GM18505 (cell line): ENCODE results near the gene MYBBP1A.

Experiments used
- ATAC-seq: cut with Tn5 transposase; IDR thresholded peaks from one replicate; pipeline ENCODE4 v1.9.1; 2021; ENCODE audit not compliant: unreplicated experiment
- POLR2A ChIP-seq: IDR thresholded peaks from 4 replicates; pipeline ENCODE4 v1.6.1; 2011; ENCODE audit warnings: borderline replicate concordance; ENCODE audit not compliant: insufficient read depth, insufficient read length; ENCODE audit errors: extremely low read depth

Gene MYBBP1A

DNA sequence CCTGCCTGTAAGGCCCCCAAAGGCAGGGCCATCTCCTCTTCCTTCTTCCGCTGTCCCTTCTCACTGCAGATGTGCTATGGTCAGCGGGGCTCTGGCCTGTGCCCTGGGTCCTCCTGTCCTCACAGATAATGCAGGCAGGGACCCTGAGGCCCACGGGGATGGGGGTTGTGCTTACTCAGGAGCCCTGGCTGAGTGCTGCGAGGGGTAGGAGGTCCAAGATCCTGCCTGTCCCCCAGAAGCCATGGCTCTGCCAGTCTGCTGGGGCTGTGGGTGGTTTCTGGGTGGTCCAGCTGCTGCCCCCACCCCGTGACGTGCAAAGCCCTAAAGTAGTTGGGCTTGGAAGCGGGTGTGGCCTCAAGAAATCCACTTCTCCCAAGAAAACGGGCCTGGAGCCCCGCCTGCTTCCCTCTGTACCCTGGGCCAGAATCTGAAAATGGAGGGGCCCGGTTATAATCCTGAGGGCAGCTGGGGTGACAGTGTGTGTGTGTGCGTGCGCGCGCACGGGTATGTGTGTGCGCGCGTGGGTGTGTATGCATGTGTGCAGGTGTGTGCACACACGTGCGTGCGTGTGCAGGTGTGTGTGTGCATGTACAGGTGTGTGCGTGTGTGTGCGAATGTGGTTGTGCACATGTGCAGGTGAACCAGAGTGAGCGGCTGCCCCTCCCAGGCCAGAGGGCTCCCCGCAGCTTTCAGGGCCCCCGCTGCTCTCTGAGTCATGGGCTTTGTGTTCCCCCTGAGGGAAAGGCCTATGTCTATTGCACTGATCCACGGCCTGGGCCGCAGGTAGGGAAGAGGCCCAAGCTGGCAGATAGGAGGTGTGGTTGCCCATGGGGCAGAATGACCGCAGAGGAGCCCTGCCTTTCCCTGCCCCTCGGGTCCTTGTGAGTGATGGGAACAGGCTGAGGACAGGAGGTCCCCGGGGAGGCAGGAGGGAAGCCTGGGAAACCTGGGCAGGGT lies 42.8 kb downstream of the MYBBP1A start:
- TF ChIP-seq POLR2A: no peak
- no peak for ATAC-seq

DNA sequence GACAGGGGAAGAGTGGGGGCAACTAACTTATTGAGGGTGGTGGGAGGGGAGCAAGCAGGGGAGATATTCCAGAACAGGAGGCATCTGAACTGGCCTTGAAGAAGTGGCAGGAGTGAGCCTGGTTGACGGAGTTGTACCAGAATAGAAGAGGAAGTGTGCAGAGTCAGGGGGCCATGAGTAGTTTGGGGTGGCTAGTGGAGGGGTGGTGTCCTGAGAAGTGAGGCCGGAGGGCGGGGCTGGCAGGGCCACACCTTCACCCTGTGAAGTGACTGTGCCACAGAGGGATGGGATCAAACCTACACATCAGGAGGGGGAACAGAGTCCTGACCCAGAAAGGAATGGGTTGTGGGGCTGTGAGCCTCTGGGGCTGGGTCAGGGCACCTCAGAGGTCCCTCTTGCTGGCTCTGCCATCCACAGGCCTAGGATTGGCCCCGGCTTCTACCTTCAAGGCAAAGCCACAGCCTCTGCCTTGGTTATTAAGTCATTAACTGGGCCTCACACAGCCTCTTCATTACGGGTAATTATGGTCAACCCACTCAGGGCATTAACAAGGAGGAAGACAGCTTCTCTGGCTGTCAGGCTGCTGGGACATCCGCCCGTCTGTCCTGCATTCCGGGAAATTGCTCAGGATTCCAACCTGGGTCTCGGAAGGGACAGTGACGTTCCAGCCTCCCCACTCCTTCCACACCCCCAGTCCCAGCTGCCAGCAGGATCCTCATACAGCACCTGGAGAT lies 43.8 kb downstream of the MYBBP1A start:
- TF ChIP-seq POLR2A: no peak
- ATAC-seq: no peak

DNA sequence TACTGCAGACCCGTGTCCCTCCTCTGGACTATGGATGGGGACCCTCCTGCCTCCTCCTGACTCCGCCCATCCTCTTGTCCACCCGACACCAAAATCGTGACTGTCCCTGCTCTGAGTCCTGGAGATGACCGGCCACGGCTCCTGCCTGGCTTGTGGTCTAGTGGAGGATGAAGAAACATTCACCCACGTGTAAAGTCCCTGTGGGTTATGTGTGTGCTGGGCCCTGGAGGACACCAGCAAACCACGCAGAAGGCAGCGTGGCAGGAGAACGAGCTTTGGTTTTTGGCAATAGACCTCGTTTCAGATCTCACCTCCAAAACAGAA lies 44.6 kb downstream of the MYBBP1A start:
- ATAC-seq: no peak
- TF ChIP-seq POLR2A: no peak

DNA sequence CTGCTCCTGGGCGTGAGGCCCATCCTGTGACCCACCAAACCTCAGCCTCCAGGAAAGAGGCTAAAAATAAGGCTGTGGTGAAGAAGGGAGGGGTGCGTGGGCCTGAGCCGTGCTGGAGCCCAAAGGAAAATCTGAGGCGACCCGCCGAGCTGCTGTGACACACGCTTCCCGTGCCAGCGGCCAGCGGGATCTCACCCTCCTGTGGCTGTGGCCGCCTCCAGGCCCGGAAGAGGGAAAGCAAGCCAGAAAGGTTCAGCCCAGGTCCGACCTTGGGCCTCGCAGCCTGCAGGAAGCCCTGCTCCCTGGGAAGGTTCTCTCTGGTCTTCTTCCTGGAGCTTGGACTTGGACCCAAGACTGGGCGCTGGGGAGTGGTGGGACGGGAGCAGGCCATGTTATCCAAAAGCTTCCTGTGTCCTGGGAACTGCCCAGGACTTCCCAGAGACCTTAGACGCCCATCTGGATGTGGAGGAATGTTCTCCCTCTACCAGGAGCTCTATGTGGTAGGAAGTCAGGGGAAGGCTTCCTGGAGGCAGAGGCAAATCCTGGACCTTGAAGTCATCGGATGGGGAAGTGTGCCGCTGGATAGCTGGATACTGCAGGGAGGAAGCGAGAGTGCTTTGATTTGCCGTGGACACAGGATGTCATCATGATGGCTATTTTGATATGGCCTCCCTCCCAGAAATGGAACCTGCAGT lies 45.1 kb downstream of the MYBBP1A start:
- no peak for TF ChIP-seq POLR2A
- ATAC-seq: no peak

DNA sequence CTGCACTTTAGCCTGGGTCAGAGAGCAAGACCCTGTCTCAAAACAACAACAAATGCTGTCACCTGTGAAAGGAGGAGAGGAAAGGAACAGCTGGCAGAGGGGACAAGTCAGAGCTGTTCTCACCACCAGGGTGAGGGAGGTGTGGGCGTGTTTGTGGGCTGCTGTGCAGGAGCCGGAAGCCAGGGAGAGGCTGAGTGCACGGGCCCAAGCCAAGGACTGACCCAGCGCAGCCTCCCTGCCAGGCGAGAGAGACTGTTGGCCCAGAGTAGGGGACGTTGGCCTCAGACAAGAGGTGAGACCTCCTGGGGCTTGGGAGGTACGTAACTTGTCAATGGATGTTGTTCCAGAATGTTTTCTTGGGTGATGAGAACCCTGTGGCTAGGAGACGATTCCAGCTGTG lies 45.8 kb downstream of the MYBBP1A start:
- ATAC-seq: no peak
- TF ChIP-seq POLR2A: no peak

DNA sequence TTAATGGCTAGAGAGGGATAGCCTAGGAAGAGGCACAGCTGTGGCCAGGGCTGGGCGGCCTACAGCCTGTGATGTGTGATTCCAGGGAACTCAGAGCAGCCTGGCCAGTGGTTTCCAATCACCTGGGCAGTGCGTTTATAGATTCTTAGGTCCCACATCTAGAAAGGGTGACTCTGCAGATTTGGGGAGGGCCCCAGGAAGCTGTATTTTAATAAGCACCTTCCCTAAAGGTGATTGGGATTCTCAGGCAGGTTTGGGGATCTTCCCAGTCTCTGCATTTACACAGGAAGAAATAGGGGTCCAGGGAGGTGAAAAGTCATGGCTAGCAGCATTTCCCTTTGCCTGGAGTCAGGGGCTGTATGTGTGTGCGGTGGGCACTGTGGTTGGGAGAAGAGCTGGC lies 47.0 kb downstream of the MYBBP1A start:
- no peak for TF ChIP-seq POLR2A
- no peak for ATAC-seq

DNA sequence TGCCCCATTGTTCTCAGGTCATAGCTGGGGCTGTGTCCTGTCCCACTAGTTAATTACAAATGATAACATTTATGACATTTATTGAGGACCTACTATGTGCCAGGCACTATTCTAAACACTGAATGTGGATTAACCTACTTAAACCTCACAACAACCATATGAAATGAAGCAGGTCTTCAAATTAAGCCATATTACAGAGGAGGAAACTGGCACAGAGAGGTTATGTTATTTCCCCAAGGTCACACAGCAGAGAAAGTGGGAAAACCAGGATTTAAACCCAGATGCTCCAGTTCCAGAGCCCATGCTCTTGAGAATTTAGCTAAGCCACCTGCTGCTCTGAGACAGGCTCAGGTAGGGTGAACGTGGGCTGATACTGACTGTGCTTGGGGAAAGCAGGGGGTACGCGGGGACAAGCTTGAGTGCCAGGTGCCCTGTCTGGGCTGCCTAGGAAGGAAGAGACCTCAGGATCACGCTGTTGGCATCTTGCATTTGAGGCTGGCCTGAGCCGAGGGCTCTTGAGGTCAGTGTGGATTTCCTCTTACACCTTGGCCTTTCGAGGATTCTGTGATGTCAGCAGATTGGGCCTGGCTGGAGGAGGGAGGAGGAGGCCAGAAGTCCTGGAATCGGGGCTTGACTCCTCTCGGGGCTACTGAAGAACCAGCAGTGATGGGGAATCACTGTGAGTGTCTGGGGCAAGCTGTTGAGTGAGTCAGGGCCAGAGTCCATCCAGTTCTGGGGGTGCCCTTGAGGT lies 47.6 kb downstream of the MYBBP1A start:
- no peak for TF ChIP-seq POLR2A
- no peak for ATAC-seq

DNA sequence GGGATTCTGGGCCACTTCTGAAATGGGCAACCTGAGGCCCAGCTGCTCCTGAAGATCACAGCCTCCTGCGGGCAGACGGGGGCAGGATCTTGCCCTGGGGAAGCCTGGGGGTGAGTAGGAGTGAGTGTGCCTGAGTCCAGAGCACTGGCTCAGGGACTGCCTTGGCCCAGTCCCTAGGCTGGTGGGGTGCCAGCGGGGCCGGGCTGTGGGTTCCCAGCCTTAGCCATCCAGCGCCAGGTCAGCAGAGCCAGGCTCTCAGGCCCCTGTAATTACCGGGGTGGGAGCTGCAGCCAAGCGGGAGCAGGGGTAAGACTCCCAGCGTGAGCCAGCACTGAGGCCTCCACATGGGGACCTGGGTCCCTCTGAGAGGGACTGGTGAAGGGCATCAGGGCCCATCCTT lies 48.3 kb downstream of the MYBBP1A start:
- TF ChIP-seq POLR2A: no peak
- ATAC-seq: no peak

DNA sequence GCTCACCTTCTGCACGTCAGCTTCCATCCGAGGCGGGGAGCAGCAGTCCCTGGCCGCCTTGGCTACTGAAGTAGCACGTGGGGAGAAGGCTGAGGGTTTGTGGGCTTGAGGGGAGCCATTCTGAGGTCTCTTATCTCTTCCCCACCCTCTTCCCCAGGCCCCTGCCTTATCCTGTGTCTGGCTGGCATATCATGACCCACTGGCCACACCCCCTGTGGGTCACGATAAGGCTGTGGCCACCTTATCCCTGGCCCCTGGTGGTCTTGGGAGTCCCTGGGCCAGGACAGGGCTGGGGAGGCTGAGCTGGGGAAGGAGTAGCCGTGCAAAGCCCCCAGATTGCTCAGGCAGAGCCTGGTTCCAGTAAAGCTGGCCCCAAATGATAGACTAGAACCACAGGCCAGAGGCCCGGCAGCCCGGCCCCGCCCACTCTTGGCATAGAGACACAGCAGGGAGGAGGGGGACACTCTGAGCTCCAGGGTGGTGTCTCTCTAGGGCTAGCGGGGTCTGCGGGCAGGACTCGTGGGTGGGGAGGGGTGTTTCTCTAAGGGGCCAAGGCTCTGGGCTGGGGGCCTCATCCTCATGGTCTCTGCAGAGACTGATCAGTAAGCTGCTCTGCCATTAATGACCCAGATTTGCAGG lies 48.9 kb downstream of the MYBBP1A start:
- ATAC-seq: no peak
- TF ChIP-seq POLR2A: no peak

DNA sequence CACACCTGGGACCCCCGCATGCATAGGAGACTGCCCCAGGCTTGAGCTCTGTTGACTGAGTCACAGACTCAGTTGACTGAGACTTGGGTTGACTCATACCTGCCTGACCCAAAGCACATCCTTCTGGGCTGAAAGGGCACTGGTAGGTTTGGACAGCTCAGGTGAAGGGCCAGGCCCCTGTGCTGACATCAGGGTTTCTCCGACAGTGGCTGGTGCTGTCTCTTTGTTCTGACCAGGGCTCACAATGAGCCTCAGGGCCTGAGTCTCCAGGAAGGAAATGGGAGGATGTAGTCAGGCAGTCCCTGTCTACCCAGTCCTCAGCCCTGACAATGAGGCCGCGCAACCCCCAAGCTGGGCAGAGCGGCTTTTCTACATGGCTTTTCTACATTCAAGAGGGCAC lies 50.0 kb downstream of the MYBBP1A start:
- ATAC-seq: no peak

DNA sequence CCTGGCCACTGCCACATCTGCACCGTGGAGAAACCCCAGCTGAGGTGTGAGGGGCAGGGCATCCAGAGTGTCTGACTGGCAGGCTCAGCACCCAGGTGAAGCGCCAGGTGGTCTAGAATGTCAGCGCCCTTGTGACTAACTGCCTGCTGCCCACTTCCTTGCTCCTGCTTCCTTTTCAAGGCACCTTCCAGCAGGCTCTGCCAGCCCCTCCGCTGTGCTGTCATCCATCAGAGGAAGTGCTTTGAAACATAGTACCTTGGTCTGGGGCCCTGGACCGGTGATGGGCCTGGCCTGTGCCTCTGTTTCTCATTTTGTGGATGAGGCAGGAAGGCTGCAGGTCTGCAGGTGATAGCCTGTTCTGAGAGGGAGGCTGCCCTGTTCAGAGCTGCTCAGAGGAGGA lies 51.0 kb downstream of the MYBBP1A start:
- no peak for TF ChIP-seq POLR2A

More for the DNA sequence above, 50.0 kb downstream of the MYBBP1A start:
- no peak for TF ChIP-seq POLR2A

DNA sequence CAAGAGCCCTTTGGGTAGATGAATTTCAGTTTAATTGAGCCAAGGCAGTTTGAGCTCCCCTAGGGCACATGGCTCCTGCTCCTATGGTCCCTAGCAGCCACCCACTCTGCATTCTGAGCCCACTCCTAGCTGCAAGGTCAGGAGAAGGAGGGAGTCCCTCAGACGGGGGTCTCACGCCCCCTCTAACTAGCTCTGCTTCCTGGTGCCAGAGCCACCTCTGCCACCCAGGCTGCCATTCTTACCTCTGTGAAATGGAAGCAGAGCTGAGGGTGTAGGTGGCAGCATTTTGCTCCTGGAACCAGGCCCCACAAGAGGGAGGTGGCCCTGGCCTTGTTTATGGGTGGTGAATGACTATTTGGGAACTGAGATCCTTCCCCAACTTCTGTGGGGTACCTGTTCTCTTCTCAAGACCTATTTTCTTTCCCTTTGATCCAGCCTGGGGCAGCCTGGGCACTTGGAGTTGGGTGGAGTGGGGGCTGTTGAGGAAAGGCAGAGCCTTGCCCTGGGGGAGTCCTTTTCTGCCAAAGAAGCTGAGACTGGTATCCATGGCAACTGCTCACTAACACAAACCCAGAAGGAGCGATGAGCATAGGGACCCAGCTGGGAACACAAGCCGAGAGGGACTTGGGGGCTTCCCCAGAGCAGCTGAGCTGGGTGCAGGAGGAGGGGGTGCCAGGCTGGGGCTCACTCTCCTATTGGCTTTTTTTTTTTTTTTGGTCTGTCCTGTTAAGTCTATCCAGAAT lies 51.7 kb downstream of the MYBBP1A start:
- no peak for TF ChIP-seq POLR2A
- no peak for ATAC-seq

More for the DNA sequence above, 51.0 kb downstream of the MYBBP1A start:
- no peak for ATAC-seq

DNA sequence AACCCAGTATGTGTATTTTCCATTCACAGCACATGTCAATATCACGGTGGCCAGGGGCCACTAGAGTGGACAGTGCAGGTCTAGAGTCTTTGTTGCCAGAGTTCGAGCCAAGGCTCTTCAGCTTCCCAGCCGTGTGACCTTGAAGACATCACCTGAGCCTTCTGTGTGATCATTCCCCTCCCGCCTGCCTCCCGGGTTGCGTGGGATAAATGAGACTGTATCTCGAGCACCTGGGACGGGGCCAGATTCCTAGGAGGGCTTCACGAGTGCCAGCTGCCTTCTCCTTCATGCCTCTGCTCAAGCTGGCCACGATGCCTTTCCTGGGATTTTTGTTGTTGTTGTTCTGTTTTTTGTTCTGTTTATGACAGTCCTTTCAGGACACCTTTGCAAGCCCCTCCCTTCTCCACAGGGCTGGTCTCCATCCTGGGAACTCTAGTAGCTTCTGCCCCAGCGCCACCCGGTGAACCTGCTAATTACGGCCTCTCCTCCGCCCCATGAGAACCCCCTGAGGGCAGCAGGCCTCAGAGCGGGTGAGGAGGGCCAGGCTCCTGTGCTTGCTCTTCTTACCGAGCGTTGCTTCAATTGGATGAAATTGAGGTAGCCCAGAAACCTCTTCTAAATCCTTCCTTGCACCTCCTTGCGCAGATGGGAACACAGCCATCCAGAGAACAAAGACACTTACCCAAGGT lies 52.6 kb downstream of the MYBBP1A start:
- ATAC-seq: no peak
- TF ChIP-seq POLR2A: no peak
